Endothelial cell (in vitro differentiated cells): ENCODE results near the gene ANO10. TPM values are rescaled to one million over a fixed set of nuclear protein-coding genes. Genes with fewer than 3 reads are reported as not detected.

ENCODE experiments used
- DNase-seq: peaks from one replicate; pipeline ENCODE4 v3.0.0; 2021; ENCODE audit warnings: low spot score
- H3K27ac Mint-ChIP-seq: one replicate; pipeline ENCODE4 v1.8.0; 2021; ENCODE audit warnings: mixed read lengths, inconsistent platforms; ENCODE audit not compliant: unreplicated experiment
- H3K27me3 Mint-ChIP-seq: one replicate; pipeline ENCODE4 v1.8.0; 2021; ENCODE audit warnings: mild to moderate bottlenecking, moderate library complexity, mixed read lengths, inconsistent platforms; ENCODE audit not compliant: unreplicated experiment
- H3K36me3 Mint-ChIP-seq: one replicate; pipeline ENCODE4 v1.8.0; 2021; ENCODE audit warnings: mild to moderate bottlenecking, low read depth, mixed read lengths, inconsistent platforms; ENCODE audit not compliant: unreplicated experiment
- H3K4me1 Mint-ChIP-seq: one replicate; pipeline ENCODE4 v1.8.0; 2021; ENCODE audit warnings: mild to moderate bottlenecking, mixed read lengths, inconsistent platforms; ENCODE audit not compliant: unreplicated experiment
- H3K4me3 Mint-ChIP-seq: one replicate; pipeline ENCODE4 v1.8.0; 2021; ENCODE audit warnings: mild to moderate bottlenecking, mixed read lengths, inconsistent platforms; ENCODE audit not compliant: unreplicated experiment
- H3K9me3 Mint-ChIP-seq: one replicate; pipeline ENCODE4 v1.8.0; 2021; ENCODE audit warnings: mixed read lengths, inconsistent platforms; ENCODE audit not compliant: unreplicated experiment
- total RNA-seq: library from RNA; stranded (reverse); fragmentation: NEBNext Ultra II Directional; extraction: Animal tissue kit (Norgen Biotek cat#: 25700); gene quantifications from one replicate; pipeline ENCODE4 v1.2.1, GENCODE V29; 2021; ENCODE audit not compliant: unreplicated experiment
- TF ChIP-seq, protein P1 (sequence below): fragments of 200-600 bp; sonication (generic); IDR thresholded peaks from one replicate; pipeline ENCODE4 v1.5.0; 2021; ENCODE audit warnings: antibody characterized with exemption; ENCODE audit not compliant: unreplicated experiment

ANO10 gene
- total RNA-seq, 1 donor from 2014 or later, result 112 TPM

DNA sequence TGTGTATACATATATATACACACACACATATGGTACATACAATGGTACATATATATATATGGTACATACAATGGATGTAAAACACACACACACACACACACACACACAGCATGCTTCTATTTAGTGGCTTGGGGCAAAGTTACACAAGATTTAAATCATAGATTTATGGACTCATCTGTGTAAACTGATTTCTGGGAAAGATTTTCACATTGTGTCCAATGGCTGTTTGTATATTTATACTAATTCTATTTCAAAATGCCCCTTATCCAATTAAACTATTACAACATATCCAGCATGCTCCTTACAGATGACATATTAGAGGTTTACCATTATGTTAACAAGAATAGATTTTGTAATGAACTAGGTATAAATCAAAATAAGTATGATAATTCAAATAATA lies 94.9 kb downstream of the ANO10 start:
- no peaks in the 10 kb centered on the region for H3K4me1 Mint-ChIP-seq
- peaks cover 16% of the 10 kb centered on the region for H3K36me3 Mint-ChIP-seq
- H3K27ac Mint-ChIP-seq, result no peak overlapping the region
- H3K9me3 Mint-ChIP-seq, result no peaks in the 10 kb centered on the region
- TF ChIP-seq, protein P1, sequence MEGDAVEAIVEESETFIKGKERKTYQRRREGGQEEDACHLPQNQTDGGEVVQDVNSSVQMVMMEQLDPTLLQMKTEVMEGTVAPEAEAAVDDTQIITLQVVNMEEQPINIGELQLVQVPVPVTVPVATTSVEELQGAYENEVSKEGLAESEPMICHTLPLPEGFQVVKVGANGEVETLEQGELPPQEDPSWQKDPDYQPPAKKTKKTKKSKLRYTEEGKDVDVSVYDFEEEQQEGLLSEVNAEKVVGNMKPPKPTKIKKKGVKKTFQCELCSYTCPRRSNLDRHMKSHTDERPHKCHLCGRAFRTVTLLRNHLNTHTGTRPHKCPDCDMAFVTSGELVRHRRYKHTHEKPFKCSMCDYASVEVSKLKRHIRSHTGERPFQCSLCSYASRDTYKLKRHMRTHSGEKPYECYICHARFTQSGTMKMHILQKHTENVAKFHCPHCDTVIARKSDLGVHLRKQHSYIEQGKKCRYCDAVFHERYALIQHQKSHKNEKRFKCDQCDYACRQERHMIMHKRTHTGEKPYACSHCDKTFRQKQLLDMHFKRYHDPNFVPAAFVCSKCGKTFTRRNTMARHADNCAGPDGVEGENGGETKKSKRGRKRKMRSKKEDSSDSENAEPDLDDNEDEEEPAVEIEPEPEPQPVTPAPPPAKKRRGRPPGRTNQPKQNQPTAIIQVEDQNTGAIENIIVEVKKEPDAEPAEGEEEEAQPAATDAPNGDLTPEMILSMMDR, result no peak
- DNase-seq, result no peak
- no peak overlapping the region for H3K4me3 Mint-ChIP-seq
- H3K27me3 Mint-ChIP-seq, result no peaks in the 10 kb centered on the region

DNA sequence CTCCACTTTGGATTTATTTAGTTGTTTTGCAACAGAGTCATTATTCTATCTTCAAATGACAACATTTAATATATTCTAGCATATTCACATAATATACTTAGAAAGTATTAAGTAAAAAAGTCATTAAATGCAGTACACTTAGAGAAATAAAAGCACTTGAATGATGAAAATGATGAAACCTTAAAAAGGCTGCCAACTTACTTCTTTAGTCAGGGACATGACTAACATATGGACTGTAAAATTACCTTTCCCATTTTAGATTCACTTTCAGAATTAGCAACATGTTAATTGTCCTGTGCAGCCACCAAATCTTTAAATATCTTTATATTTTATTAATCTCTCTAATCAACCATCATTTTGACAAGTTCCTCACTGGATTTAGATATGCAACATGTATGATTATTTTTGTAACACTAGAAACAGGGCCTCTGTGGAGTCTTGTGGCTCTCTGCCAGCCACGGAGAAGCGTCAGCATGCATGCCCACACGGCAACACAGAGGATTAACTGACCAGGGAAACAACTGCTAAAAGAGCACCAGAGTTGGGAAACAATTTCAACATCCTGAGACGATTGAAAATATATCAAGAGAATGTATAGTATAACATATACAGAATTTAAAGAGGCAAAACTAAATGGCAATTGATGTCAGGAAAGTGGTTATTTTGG lies 95.7 kb downstream of the ANO10 start:
- H3K4me3 Mint-ChIP-seq, result no peak overlapping the region
- TF ChIP-seq, protein P1, result no peak
- peaks cover 20% of the 10 kb centered on the region for H3K36me3 Mint-ChIP-seq
- no peak overlapping the region for H3K27ac Mint-ChIP-seq
- H3K4me1 Mint-ChIP-seq, result no peaks in the 10 kb centered on the region
- no peak for DNase-seq
- no peaks in the 10 kb centered on the region for H3K9me3 Mint-ChIP-seq
- H3K27me3 Mint-ChIP-seq, result no peaks in the 10 kb centered on the region

DNA sequence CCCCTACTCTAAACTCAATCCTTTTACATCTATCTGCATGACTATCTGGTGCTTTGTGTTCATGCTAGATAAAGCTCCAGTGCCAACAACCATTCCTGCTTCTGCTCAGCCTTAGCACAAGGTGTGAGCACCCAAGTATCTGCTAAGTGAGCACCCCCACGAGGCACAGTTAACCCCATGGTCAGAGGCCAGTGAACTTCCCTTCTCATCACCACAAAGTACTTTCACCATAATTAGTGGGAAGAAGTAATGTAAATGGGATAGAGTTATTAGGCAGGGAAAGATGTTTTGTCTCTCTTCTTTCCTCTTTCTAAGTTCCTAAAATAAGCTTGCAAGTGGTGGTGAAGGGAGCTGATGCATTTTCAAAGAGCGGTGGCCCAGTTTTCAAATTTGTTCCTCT lies 96.4 kb downstream of the ANO10 start:
- Mint-ChIP-seq H3K36me3 (peaks cover 26% of the 10 kb centered on the region), H3K4me3 (no peak overlapping the region), H3K27ac (no peak overlapping the region), H3K27me3 (no peaks in the 10 kb centered on the region), H3K4me1 (no peaks in the 10 kb centered on the region), H3K9me3 (no peaks in the 10 kb centered on the region)
- TF ChIP-seq, protein P1, result no peak
- no peak for DNase-seq

DNA sequence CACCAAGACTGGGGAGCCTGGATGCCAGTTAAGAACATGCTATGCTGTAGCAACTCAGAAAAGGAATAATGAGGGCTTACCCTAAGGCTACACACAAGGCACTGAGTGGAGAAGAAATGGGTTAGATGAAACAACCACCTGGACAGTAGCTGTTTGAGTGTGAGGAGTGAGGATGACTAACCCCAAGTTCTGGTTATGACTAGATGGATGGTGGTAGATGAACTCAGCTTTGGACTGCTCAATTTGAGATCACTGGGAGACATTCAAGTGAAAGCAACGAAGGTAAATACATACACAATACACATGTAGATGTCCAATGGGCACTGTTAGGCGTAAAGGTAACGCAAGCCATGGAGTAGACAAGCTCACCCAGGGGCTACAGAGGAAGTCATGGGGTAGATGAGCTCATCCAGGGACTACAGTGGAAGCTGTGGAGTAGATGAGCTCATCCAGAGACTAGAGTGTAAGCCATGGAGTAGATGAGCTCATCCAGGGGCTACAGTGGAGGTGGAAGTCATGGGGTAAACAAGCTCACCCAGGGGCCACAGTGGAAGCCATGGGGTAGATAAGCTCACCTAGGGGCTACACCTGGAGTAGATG lies 98.3 kb downstream of the ANO10 start:
- no peak overlapping the region for H3K27ac Mint-ChIP-seq
- H3K4me3 Mint-ChIP-seq, result no peak overlapping the region
- no peaks in the 10 kb centered on the region for H3K4me1 Mint-ChIP-seq
- TF ChIP-seq, protein P1, result no peak
- DNase-seq, result no peak
- H3K36me3 Mint-ChIP-seq, result peaks cover 37% of the 10 kb centered on the region
- peaks cover 3% of the 10 kb centered on the region for H3K27me3 Mint-ChIP-seq
- peaks cover 8% of the 10 kb centered on the region for H3K9me3 Mint-ChIP-seq

DNA sequence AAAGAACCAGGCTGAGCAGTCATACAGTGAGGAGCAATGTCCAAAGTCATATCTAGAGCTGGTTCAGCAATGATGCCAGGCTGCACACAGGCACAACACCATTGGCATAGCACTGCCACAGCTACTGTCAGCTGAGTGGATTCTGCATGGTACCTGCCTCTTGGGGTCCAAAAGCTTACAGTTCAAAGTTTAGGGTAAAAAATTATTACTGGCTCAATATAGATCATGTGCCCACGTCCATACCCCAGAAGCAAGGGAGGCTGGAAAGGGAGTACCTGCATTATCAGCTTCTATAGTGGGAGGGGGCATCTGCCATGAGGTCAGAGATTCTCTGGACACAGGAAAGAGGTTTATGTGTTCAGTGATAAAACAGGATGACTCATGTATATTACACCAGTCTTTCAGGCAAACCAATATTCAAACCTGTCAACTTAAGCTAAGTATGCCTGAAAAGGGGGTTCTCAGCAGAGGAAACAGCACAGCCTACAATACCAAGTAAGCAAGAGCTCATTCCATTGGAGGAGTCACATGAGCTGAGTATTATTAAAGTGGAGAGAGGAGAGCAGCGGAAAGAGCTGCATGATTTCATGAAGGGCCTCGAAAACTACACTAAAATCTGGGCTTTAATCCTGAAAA lies 99.0 kb downstream of the ANO10 start:
- DNase-seq, result no peak
- peaks cover 8% of the 10 kb centered on the region for H3K9me3 Mint-ChIP-seq
- peaks cover 38% of the 10 kb centered on the region for H3K36me3 Mint-ChIP-seq
- no peaks in the 10 kb centered on the region for H3K4me1 Mint-ChIP-seq
- no peak overlapping the region for H3K27ac Mint-ChIP-seq
- peaks cover 3% of the 10 kb centered on the region for H3K27me3 Mint-ChIP-seq
- no peak overlapping the region for H3K4me3 Mint-ChIP-seq
- TF ChIP-seq, protein P1, result no peak
